HUES48 (cell line): ENCODE results near the gene MIF.

Experiments used
- H3K27ac ChIP-seq: one replicate; pipeline ENCODE4 v1.7.0; 2013; ENCODE audit warnings: low read depth, low read length, inconsistent platforms
- H3K27me3 ChIP-seq: 2 replicates; pipeline ENCODE4 v1.6.1; 2013; ENCODE audit warnings: mild to moderate bottlenecking, low read length; ENCODE audit not compliant: control insufficient read depth, insufficient read depth
- H3K36me3 ChIP-seq: 2 replicates; pipeline ENCODE4 v1.6.1; 2013; ENCODE audit warnings: low read length; ENCODE audit not compliant: control insufficient read depth, insufficient read depth
- H3K4me1 ChIP-seq: 2 replicates; pipeline ENCODE4 v1.6.1; 2013; ENCODE audit warnings: mild to moderate bottlenecking, low read length; ENCODE audit not compliant: control insufficient read depth, insufficient read depth
- H3K4me3 ChIP-seq: 2 replicates; pipeline ENCODE4 v1.5.1; 2013; ENCODE audit warnings: mild to moderate bottlenecking, low read depth, low read length
- H3K9ac ChIP-seq: 2 replicates; pipeline ENCODE4 v1.6.1; 2013; ENCODE audit warnings: mild to moderate bottlenecking, low read depth, low read length, moderate library complexity
- H3K9me3 ChIP-seq: 2 replicates; pipeline ENCODE4 v1.6.1; 2013; ENCODE audit warnings: low read length; ENCODE audit not compliant: control insufficient read depth, insufficient read depth

The MIF gene

GRCh38 chr22:23882370-23882769 is 11.8 kb upstream of the MIF start:
- Histone ChIP-seq H3K27me3 (no peaks in the 10 kb centered on the region), H3K36me3 (peaks cover 9% of the 10 kb centered on the region; the same call in 1 of the 2 replicates), H3K4me1 (no peaks in the 10 kb centered on the region), H3K4me3 (no peak overlapping the region), H3K9ac (no peak overlapping the region), H3K9me3 (no peaks in the 10 kb centered on the region), H3K27ac (no peak overlapping the region)

GRCh38 chr22:23883658-23884057 is 10.5 kb upstream of the MIF start:
- Histone ChIP-seq H3K9me3 (no peaks in the 10 kb centered on the region), H3K27me3 (no peaks in the 10 kb centered on the region), H3K9ac (no peak overlapping the region), H3K36me3 (no peaks in the 10 kb centered on the region), H3K4me1 (no peaks in the 10 kb centered on the region), H3K27ac (no peak overlapping the region), H3K4me3 (no peak overlapping the region)

DNA sequence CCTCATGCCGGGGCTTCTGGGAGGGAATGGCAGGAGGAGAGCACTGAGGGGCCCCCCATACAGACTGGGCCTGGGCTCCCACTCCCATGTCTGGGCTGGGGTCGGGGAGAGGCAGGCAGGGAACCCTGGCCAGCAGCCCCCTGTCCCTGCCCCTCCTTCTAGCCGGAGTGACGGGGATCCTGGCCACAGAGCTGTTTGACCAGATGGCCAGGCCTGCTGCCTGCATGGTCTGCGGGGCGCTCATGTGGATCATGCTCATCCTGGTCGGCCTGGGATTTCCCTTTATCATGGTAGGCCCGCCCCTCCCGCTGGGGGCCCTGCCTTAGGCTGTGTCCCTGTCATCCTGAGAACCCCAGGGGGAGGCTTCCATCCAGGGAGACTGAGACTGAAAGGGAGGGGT is 10.0 kb upstream of the MIF start:
- H3K27me3 ChIP-seq: no peaks in the 10 kb centered on the region
- H3K27ac ChIP-seq: no peak overlapping the region
- H3K4me3 ChIP-seq: no peak overlapping the region
- no peaks in the 10 kb centered on the region; the same call in 1 of the 2 replicates for H3K4me1 ChIP-seq
- H3K9me3 ChIP-seq: no peaks in the 10 kb centered on the region
- H3K9ac ChIP-seq: no peak overlapping the region
- H3K36me3 ChIP-seq: no peaks in the 10 kb centered on the region

DNA sequence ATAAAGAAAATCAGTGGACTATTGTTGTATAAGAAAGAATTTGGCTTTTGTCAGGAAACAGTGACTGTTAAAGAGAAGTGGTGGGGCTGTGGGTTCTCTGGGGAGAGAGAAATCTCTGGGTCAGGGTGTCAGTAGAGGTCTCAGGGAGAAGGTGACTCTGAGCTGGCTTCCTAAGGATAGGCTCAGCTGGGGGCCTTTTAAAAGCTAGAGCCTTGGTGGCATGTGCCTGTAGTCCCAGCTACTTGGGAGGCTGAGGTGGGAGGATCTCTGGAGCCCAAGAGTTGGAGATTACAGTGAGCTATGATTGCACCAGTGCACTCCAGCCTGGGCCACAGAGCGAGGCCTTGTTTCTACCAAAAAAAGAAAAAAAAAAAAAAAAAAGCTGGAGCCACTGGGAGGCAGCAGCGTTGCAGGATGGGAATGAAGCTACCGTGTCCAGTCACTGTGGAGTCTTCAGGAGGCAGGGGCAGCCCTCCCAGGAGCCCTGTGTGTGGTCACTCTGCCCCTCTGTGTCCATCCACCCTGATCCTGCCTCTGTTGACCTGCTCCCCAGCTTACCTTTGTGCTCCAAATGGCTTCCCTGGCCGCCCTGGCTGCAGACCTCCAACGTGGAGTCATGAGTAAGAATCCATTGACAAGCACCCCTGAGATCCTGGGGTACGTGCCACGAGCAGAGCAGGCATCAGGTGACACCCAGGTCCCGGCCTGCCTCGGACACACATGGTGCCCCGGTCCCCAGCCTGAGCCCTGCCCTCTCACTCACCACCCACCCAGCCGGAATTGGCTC is 5.4 kb upstream of the MIF start:
- H3K27me3 ChIP-seq: no peaks in the 10 kb centered on the region
- no peak overlapping the region for H3K4me3 ChIP-seq
- H3K4me1 ChIP-seq: peaks cover 7% of the 10 kb centered on the region
- H3K9ac ChIP-seq: no peak overlapping the region
- H3K9me3 ChIP-seq: peaks cover 3% of the 10 kb centered on the region; the same call in 1 of the 2 replicates
- H3K27ac ChIP-seq: peak overlapping the region; percentile 19
- H3K36me3 ChIP-seq: no peaks in the 10 kb centered on the region

GRCh38 chr22:23889620-23890019 is 4.6 kb upstream of the MIF start:
- Histone ChIP-seq H3K27ac (no peak overlapping the region), H3K27me3 (no peaks in the 10 kb centered on the region), H3K4me3 (no peak overlapping the region), H3K9me3 (peaks cover 3% of the 10 kb centered on the region; the same call in 1 of the 2 replicates), H3K4me1 (peaks cover 7% of the 10 kb centered on the region), H3K9ac (no peak overlapping the region), H3K36me3 (no peaks in the 10 kb centered on the region)

DNA sequence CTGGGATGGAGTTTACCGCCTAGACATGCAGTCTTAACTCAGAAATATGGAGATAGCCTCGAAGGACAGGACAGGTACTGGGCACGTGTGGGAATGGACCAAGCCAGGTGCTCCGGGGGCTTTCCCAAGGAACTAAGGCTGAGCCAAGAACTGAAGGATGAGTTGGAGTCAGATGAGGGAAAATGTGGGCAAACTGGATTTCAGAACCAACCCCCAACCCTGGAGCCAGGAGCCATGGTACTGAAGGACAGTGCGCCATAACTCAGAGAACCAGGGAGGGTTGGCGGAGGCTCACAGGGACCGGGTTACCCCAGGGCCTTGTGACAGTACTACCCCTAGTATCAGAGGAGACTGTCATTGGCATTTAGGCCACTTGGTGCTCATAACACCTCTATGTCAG is 2.5 kb upstream of the MIF start:
- Histone ChIP-seq H3K9me3 (peaks cover 3% of the 10 kb centered on the region; the same call in 1 of the 2 replicates), H3K27me3 (no peaks in the 10 kb centered on the region), H3K36me3 (peaks cover 14% of the 10 kb centered on the region), H3K9ac (no peak overlapping the region), H3K4me3 (no peak overlapping the region), H3K27ac (no peak overlapping the region), H3K4me1 (peaks cover 15% of the 10 kb centered on the region)

DNA sequence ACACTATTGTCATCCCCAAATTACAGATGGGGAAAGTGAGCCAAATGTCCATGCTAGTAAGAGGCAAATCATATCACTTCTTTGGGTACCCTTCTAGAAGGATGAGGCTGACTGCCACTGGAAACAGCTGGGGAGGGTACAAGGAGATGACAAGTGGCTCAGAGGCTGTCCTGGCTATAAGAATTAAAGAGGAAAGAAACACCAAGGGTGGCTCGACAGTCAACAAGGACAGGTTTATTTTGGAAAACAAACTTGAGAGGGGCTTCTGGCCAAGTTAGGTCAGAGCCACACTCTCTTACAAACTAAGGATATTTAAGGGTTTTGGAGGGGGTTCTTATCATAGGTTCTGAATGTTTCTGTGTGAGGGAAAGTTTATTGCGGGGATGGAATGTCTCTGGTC is 2.1 kb upstream of the MIF start:
- Histone ChIP-seq H3K4me1 (peaks cover 17% of the 10 kb centered on the region), H3K9ac (no peak overlapping the region), H3K36me3 (peaks cover 18% of the 10 kb centered on the region), H3K4me3 (no peak overlapping the region), H3K9me3 (peaks cover 3% of the 10 kb centered on the region; the same call in 1 of the 2 replicates), H3K27me3 (no peaks in the 10 kb centered on the region), H3K27ac (no peak overlapping the region)

GRCh38 chr22:23892706-23893105 is 1.5 kb upstream of the MIF start:
- peaks cover 18% of the 10 kb centered on the region for H3K4me1 ChIP-seq
- H3K4me3 ChIP-seq: no peak overlapping the region
- no peaks in the 10 kb centered on the region for H3K27me3 ChIP-seq
- no peak overlapping the region for H3K27ac ChIP-seq
- no peak overlapping the region for H3K9ac ChIP-seq
- peaks cover 3% of the 10 kb centered on the region; the same call in 1 of the 2 replicates for H3K9me3 ChIP-seq
- H3K36me3 ChIP-seq: peaks cover 21% of the 10 kb centered on the region

- no peaks in the 10 kb centered on the region for H3K27me3 ChIP-seq
- H3K27ac ChIP-seq: peak overlapping the region; percentile 99
- peaks cover 3% of the 10 kb centered on the region; the same call in 1 of the 2 replicates for H3K9me3 ChIP-seq
- peaks cover 20% of the 10 kb centered on the region for H3K4me1 ChIP-seq
- H3K9ac ChIP-seq: peak overlapping the region; percentile 91
- peaks cover 21% of the 10 kb centered on the region for H3K36me3 ChIP-seq
- peak overlapping the region; percentile 73 for H3K4me3 ChIP-seq
These were observed 850 bp upstream of the MIF start for GRCh38 chr22:23893121-23893944.

DNA sequence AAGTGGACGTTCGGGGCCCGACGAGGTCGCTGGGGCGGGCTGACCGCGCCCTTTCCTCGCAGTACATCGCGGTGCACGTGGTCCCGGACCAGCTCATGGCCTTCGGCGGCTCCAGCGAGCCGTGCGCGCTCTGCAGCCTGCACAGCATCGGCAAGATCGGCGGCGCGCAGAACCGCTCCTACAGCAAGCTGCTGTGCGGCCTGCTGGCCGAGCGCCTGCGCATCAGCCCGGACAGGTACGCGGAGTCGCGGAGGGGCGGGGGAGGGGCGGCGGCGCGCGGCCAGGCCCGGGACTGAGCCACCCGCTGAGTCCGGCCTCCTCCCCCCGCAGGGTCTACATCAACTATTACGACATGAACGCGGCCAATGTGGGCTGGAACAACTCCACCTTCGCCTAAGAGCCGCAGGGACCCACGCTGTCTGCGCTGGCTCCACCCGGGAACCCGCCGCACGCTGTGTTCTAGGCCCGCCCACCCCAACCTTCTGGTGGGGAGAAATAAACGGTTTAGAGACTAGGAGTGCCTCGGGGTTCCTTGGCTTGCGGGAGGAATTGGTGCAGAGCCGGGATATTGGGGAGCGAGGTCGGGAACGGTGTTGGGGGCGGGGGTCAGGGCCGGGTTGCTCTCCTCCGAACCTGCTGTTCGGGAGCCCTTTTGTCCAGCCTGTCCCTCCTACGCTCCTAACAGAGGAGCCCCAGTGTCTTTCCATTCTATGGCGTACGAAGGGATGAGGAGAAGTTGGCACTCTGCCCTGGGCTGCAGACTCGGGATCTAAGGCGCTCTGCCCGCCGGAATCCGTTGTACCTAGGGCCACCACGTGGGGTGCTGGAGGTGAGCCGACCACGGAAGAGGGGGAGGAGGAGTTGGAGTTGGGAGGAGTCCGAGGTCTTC is 771 bp downstream of the MIF start:
- peak overlapping the region; percentile 99 for H3K27ac ChIP-seq
- H3K36me3 ChIP-seq: peaks cover 21% of the 10 kb centered on the region

More for the DNA sequence above, 771 bp downstream of the MIF start:
- no peaks in the 10 kb centered on the region for H3K27me3 ChIP-seq
- peak overlapping the region; percentile 91 for H3K9ac ChIP-seq
- H3K4me1 ChIP-seq: peaks cover 20% of the 10 kb centered on the region
- peak overlapping the region; percentile 73 for H3K4me3 ChIP-seq
- peaks cover 3% of the 10 kb centered on the region; the same call in 1 of the 2 replicates for H3K9me3 ChIP-seq
